ENCODE data around the gene R3HDML.

R3HDML gene

DNA sequence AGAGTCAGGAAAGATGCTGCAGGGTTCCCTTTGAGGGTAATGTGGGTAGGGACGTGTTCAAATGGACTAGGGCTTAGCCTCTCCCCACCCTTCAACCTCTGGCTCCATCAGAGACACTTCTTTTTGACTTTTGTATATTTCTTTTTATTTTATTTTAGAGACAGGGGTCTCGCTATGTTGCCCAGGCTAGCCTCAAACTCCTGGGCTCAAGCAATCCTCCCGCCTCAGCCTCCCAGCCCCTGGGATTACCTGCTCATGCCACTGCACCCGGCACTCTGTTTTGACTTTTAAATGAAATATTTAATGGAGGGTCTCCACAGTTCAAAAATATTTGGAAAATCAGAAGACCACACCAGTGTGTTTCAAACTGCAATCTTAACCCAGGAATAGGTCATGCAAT is 27.2 kb downstream of the R3HDML start:
- DNase-seq (ENCODE audit: low spot score) = no peak

DNA sequence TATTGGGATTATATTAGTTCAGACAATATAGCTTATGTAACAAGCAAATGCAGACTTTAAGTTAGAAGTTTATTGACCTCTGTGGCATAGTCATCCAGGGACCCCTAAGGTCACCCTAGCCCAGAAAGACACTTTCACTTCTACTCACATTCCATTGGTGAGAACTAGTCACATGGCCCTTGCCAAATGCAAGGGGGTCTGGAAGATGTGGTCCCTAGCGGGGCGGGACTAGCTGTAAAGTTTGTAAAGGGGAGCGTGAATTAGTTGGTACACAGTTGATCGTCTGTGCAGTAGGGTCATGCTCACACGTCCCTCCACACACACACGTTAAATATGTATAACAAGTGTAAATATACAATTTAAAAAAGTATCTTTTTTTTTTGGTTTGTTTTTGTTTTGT is 27.9 kb downstream of the R3HDML start:
- DNase-seq (ENCODE audit: low spot score) = no peak

- DNase-seq (ENCODE audit: low spot score) = no peak
These were observed 30.9 kb downstream of the R3HDML start for GRCh38 chr20:44367746-44368145.

GRCh38 chr20:44370639-44371218 is 33.9 kb downstream of the R3HDML start:
- DNase-seq (ENCODE audit: low spot score) = no peak

DNA sequence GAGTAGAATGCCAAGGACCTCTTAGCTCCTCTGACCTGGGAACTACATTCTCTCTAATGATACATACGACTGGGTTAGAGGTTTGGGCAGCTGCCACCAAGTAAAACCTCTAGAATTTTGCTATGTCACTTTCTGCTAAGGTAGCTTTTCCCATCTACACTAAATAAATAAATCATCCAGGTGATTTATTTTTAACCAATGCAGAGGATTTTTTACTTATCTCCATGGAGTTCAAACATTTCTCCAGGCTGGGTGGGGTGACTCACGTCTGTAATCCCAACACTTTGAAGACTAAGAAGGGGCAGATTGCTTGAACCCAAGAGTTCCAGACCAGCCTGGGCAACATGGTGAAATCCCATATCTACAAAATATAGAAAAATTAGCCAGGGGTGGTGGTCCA is 45.8 kb downstream of the R3HDML start:
- no peak for DNase-seq (ENCODE audit: low spot score)

DNA sequence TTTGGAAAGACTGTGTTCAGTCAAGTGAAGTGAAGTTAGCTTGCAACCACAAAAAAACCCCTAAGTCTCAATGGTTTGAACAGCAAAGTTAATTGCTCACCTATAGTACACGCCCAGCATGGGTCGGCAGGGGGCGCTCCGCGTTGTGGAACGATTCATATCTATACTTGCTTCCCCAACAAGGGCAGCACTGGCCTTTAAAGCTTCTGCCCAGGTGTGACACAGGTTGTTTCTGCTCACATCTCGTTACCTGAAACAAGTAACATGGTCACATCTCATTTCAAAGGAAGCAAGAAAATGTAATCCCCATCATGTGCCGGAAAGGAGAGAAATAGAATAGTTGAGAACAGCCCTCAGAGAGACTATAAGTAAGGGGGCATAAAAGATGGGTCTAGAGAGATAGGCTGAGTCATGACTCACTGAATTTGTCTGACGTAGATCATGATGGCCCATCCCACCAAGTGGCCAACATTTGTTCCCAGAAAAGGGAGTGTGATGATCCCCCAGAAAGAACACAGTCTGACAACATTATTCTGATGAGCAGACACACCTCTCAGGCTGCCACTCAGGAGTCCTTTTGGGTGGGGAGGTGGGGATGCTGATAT is 47.7 kb downstream of the R3HDML start:
- peak; percentile 64 for DNase-seq (ENCODE audit: low spot score)

DNA sequence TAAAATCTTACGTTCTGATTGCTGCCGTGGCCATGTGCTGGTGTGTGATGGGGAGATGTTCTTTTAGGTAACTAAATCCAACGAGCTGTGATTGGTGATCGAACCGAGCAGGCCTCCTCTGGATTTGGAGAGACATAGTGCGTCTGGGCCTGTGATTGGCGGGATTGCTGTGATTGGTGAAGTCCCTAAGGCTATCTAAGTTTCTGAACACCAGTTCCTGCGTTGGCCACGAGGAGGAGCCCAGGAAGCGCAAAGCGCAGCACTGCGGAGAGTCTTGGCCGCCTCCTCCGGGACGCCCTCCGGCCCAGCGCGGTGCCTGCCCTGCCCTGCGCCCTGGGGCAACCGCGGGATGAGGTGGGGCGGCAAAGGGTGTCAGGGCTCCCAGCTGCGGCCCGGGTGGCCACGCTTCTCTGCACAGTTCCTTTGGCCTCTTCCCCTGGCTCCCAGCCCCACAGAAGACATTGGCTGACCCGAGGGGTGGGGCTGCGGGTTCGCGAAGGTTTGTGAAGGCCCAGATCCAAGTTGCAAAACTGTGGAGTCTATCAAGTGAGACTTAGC is 51.7 kb downstream of the R3HDML start:
- peak; percentile 71 for DNase-seq (ENCODE audit: low spot score)

- DNase-seq (ENCODE audit: low spot score) = no peak
These were observed 53.0 kb downstream of the R3HDML start for GRCh38 chr20:44389871-44390270.

DNA sequence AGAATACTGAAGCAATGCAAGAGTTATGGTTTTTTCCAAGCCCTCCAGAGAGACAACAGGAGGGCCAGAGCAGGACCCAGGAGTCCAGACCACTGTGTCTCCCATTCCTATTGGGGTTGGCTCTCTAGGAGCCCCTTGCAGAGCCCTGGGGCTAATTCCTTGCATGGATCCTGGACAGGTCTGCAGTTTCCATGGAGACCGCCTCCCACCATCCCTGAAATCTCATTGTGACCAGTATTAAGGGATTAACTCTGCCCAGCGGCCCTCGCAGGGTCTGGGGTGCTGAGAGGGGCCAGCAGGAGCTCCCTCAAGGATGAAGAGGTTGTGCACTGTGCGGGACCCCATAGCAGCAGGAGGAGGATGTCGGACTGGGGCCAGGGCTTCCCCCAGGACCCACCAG is 53.4 kb downstream of the R3HDML start:
- no peak for DNase-seq (ENCODE audit: low spot score)

- DNase-seq (ENCODE audit: low spot score) = no peak
These were observed 55.4 kb downstream of the R3HDML start for GRCh38 chr20:44392088-44392775.

- DNase-seq (ENCODE audit: low spot score) = no peak
These were observed 56.1 kb downstream of the R3HDML start for GRCh38 chr20:44392776-44393607.

DNA sequence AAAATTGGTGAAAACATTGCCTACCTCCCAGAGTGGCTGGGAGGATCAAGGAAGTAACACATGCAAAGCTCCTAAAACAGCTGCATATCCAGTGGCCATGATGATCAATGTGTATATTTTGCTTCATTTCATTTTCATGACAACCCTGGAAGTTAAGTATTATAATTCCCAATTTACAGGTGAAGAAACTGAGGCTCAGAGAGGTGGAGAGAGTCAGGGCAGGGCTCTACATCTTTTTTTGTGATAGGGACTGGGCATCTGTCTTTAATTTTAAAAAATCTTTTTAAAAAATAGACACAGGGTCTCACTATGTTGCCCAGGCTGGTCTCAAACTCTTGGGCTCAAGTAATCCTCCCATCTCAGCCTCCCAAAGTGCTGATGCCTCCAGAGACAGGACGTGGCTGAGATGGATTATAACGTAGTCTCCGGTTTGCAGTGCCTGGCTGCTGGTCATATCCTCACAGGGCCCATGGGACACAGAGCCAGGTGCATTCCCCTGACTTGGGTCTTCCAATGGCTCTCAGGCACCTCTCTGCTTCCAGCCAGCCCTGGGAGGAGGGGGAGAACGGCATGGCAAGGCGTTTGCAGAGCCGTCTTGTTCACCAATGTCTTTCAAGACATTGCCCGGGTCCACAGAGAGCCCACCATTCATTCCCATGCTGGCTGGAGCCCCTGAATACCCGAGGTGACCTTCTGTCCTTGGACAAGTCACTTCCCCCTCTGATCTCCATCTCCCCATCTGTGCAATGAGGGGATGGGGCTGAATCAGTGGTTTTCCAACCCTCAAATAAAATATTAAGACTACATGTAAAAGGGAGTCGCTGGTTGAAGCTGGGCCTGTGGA is 57.0 kb downstream of the R3HDML start:
- DNase-seq (ENCODE audit: low spot score) = no peak

DNA sequence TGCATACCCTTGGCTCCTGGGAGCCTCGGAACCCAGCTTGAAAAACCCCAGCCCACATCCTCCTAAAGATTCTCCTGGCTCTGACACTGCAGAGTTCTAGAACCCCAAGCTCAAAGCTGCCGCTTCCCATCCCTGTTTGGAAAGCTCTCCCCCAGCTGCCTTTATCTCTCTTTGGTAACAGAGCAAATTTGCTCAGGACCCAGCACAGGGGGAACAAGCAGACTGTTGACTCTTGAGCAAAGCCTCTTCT is 57.5 kb downstream of the R3HDML start:
- DNase-seq (ENCODE audit: low spot score) = no peak

GRCh38 chr20:44394702-44395460 is 58.0 kb downstream of the R3HDML start:
- no peak for DNase-seq (ENCODE audit: low spot score)

DNA sequence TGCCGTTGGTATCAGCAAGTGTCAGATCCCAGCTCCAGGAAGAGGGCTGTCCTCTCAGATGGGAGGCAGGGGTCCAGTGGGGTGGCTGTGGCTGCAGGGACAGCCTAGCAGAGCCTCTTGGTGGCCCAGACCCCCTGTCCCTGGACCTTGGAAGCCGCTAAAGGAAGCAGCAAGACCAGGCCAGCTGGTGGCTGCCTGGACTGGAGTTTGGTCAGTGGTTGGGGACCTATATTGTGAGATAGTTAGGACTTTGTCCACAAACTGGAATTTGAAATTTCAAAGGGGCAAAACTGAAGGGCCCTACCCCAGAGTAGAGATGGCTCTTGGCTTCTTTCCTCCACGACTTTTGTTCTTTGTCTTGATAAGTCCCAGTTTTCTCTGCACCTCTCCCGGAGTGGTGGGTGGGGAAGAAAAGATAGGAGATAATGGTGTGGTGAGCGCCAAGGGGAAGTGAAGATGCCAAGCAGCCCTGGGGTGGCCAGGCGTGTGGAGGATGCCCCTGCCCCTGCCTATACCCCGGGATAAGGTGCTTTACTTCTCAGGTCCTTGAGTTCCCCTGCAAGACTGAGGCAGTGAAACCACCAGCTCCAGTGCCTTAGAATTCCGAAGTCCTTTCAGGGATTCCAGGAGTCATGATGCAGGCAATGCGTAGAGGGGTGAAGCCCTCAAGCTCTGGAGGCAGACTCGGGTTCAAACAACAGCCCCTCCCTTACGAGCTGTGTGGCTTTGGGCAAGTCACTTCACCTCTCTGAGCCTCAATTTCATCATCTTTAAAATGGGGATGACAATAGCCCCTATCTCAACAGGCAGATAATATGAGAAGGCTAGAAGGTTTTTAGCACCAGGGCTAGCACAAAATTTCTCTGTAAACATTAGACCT is 58.9 kb downstream of the R3HDML start:
- no peak for DNase-seq (ENCODE audit: low spot score)

- DNase-seq (ENCODE audit: low spot score) = no peak
These were observed 59.7 kb downstream of the R3HDML start for GRCh38 chr20:44396369-44397130.

GRCh38 chr20:44398335-44398734 is 61.5 kb downstream of the R3HDML start:
- DNase-seq (ENCODE audit: low spot score) = peak; percentile 10

DNA sequence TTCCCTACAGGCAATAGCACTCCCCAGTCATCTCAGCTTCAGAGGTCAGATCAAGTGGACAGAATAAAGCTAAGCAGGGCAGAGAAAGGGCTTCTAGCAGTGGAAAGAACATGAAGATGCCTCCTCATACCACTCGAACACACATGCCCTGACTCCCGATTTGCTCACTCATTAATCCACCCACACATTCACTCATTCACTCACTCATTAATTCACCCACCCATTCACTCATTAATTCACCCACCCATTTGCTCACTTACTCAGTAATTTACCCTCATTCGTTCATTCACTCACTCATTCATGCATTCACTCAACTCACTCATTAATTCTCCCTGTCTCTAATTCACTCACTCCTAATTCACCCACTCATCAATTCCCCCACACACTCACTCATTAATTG is 62.6 kb downstream of the R3HDML start:
- no peak for DNase-seq (ENCODE audit: low spot score)

GRCh38 chr20:44400671-44400969 is 63.8 kb downstream of the R3HDML start:
- no peak for DNase-seq (ENCODE audit: low spot score)
